Measurements from ENCODE around the gene CTTNBP2NL.
"Not testable (repeated sequence)": the region's sequence is repeated elsewhere in the genome, so short reads cannot be mapped to it uniquely, and the experiment has no call there.

The CTTNBP2NL gene

DNA sequence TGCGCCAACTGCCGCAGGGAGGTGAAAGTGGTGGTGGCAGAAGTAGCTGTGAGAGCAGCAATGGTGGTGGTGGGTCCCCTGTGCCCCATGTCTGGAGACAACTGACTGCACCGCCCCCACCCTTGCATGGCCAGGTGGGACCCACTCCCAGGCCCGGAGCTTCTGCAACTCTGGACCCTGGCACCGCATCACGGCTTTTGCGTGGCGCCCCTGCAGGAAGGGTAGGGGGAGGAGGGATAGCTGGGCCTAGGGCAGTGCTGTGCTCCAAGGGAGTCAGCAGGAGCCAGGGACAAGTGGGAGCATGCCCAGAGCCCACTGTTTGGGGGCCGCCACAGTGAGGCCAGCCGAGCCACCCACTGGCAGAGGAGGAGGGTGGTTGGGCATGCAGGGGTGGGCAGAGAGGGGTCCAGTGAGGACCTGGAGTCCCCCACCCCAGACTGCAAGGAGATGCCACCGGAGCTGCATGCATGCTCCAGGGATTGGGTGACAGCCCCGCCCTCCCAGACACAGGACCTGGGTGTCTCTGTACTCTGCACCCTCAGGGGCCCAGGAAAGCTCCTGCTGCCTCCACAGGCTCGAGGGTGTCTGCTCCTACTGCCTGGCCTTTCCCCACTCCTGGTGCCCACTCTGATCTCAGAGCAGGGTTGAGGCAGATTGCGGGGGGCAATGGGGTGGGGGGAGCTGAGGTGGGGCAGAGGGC, 9.8 kb upstream of the CTTNBP2NL start:
- no peak for DNase-seq (ENCODE audit: low spot score)
- no peak for FAIRE-seq

DNA sequence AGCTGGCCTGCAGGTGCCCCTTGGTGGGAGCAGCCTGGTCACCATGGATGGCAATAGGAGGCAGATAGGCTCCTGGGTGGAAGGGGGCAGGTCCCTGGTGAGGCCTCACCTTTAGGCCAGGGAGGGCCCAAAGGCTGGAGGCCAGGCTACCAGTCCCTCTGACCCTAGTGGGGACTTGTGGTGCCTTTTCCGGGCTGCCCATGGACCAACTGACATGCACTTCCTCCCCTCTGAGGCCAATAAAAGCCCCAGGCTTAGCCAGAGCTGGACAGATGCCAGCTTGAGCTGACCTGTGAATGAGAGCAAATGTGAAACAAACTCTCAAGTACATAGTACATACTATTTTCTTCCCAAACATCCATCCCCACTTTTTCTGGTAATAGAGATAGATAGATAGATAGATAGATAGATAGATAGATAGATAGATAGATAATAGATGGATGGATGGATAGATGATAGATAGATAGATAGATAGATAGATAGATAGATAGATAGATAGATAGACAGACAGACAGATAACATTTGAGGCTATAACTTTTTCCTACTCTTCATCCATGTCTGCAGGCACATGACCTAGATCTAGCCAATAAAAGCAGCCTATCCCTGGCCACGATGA, 9.2 kb upstream of the CTTNBP2NL start:
- FAIRE-seq: no peak
- DNase-seq (ENCODE audit: low spot score): no peak

DNA sequence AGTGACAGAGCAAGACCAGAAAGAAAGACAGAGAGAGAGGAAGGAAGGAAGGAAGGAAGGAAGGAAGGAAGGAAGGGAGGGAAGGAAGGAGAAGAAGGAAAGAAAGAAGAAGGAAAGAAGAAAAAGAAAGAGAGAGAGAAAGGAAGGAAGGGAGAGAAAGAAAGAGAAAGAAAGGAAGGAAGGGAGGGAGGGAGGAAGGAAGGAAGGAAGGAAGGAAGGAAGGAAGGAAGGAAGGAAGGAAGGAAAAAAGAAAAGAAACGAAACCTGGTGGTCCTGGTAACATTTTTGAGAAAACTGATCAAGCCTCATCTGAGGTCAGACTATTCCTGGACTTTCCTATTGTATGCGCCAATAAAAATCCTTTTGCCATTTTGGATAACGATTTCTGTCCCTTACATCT, 8.2 kb upstream of the CTTNBP2NL start:
- DNase-seq (ENCODE audit: low spot score): no peak

DNA sequence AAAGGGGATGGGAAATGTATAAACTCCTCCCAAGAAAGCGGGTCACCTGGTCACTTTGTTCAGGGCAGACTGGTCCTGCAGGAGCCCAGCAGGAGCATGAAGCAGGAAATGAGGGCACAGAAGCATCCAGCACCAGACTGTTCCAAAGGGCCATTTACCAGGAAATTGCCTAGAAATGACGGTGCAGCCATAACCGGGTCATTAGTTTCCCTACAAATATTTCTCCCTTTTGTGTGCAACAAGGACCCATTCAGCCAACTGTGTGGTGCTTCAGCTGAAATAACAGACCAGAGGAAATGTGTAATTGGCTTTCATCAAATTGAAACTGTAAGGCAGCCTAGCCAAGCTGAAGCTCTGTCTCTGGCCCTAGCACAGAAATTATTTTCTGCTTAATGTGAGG, 7.6 kb upstream of the CTTNBP2NL start:
- DNase-seq (ENCODE audit: low spot score) (no peak), FAIRE-seq (no peak)

More for the DNA sequence above, 8.2 kb upstream of the CTTNBP2NL start:
- no peak for FAIRE-seq

DNA sequence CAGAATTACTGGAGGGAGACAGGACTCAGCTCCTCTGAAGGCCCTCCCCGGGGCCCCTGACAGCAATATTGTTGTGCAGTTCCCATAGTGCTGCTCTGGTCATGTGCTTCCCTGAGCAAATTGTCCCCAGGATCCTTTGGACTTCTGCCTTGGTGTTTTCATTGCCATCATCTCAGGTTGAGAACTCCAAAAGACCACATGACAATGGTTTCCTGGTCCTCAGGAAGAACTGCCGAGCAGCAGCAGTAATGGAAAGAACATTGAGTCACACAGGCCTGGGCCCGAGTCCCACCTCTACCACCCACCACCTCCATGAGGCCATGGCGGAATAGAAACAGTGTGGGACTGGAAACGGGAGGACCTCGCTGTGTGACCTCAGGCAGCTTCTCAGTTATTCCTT, 6.3 kb upstream of the CTTNBP2NL start:
- FAIRE-seq: no peak
- DNase-seq (ENCODE audit: low spot score): no peak

DNA sequence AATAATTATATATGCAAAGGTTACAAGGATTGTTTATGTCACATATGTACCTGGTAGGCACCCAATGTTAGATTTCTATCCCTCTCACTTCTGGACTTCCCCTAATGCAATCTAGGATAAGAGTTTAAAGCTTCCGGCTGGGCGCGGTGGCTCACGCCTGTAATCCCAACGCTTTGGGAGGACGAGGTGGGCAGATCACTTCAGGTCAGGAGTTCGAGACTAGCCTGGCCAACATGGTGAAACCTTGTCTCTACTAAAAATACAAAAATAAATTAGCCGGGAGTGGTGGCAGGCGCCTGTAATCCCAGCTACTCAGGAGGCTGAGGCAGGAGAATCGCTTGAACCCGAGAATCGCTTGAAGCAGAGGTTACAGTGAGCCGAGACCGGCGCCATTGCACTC, 5.7 kb upstream of the CTTNBP2NL start:
- DNase-seq (ENCODE audit: low spot score); FAIRE-seq: not testable (repeated sequence)

DNA sequence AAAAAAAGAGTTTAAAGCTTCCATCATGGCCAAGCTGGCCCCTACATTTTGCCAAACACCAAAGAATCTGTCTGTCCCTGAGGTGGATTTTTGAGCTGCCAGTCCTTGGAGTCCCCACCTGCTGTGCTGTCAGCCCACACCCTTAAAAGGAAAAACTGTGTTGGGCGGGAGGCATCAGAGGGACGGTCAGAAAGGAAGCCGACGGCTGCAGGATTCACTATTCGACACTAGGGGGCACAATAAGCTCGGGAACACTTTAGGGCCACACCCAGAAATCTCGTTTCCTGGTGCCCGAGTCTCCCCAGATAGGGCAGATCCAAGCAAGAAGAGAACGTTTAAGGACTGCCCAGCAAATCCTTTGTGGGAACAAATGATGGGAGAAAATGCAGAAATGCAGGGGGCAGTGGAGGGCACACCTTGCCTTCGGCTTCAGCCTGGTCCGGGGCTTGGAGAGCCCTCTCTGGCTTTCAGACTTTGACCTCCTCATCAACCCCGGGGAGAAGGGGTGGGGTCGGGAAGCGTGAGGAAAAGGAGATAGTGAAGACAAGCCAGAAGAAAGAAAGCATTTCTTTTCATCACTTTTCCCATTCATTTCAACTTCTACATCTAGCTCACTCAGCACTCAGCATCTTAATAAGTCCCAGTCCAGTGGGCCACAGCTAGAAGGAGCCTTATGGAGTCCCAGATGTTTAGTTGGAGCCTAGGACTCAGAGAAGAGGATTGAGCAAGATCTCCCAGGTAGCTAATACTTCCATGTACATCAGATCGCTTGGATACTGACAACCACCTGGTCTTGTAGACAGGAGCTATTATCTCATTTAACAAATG, 5.0 kb upstream of the CTTNBP2NL start:
- FAIRE-seq (no peak), DNase-seq (ENCODE audit: low spot score) (peak; percentile 93)

DNA sequence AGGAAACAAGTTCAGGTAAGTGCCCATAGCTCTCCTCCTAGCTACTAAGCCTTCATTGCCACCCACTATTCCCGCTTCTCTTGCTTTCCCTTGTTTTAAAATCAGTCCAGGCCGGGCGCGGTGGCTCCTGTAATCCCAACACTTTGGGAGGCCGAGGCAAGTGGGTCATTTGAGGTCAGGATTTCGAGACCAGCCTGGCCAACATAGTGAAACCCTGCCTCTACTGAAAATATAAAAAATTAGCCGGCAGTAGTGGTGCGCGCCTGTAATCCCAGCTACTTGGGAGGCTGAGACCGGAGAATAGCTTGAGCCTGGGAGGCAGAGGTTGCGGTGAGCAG, 4.4 kb upstream of the CTTNBP2NL start:
- DNase-seq (ENCODE audit: low spot score) (no peak), FAIRE-seq (no peak)

DNA sequence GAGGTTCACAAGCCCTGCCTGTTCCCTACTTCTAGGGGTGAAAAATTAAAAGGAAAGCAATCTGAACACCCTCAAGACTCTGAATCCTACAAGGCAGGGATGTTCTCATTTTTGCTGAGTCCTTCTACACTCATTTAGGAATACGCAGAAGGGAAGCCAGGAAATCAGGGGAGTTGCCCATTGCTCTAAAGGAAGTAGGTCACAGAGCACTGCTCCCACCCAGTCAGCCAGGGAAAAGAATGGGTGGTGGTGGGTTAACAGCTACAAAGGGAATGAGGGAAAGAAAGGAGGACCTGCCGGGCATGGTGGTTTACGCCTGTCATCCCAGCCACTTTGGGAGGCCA, 2.4 kb upstream of the CTTNBP2NL start:
- FAIRE-seq (no peak), DNase-seq (ENCODE audit: low spot score) (no peak)

DNA sequence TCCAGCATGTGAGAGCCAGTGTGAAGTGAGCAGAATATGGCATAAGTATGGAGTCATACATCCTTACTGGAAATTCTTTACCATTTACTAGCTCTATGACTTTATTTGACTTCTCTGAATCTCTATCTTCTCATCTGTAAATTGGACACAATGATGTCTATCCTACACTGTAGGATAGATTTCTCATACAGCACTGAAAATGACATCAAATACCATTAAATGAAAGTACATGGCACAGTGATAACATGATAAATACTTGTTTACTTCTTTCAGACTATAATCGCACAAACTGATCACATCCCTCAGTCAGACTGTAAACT, 1.3 kb upstream of the CTTNBP2NL start:
- DNase-seq (ENCODE audit: low spot score): no peak
- no peak for FAIRE-seq

DNA sequence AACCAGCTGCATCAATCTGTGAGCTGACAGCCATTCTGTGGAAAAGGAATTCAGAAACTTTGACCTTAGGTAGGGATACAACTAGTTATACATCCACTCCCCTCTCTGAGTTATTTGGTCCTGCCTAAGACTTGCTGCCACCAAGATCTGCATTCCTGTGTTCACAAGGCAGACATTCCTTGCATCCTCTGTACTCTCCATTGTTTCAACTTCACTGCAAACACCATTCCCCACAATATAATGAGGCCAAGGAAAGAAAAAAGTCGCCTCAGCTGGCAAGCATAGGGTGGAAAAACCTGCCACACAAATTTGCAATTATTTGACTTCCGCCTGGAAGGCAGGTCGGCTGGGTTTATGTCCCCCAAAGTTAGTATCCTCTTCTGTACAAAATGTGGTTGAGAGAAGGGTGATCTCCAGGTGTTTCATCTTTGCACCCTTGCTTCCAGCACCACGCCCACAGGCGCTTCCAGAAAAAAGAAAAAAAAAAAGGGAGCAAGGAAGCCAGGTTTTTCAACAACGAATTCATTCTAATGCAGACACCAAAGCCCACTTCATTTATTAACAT, 676 bp upstream of the CTTNBP2NL start:
- DNase-seq (ENCODE audit: low spot score) (no peak), FAIRE-seq (no peak)

DNA sequence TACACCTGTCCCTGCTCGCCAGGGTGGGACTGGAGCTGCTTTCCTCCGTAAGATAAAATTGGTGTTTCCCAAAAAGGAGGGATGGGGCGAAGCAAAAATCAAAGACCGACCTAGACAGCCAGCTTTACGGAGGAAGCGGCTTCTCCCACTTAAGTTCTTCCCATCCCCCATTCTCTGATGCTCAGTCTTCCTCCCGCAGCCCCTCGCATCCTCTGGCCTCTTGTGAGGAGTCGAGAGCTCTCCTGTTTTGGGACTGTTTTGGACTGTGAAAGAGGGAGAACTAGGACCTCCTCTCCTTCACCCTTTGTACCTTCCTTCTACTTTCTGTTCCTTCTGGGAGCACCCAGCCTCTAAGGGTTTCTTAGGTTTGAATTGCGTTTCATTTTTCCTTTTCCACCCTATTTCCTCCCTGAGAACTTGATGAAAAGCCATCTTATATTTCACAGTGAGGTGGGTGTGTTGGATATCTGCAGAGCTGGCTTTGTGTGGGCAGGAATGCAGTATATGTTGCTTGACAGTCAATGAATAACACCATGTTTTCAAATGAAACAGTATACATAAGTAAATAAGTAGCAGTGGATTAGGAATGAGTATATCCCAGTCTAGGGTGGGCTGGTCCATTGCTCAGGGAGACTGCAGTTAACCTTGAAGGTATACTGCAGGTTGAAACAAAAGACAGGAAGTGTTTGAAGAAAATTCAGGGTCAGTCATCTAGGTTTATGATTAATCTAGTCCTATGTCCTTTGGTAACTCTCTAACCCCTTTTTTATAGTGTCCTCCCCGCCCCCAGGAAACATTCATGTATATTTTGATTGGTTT, 848 bp downstream of the CTTNBP2NL start:
- FAIRE-seq (no peak), DNase-seq (ENCODE audit: low spot score) (no peak)

DNA sequence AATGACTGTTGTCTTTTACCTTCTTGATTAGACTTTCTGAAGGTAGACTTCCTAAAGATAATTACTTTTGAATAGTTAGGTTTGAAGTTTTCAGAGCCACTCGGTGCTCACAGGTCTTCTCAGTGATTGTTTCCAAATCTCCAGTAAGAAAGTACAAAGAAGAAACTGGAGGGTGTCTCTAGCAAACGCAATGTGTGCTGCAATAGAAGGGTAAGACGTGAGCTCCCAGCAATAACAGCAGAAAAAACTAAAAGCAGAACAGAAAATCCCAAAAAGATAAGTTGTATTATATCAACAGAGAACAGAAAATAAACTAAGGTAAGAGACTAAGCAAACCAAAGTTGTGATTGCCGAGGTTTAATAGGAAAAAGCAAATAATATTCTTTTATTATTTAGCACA, 1.8 kb downstream of the CTTNBP2NL start:
- no peak for DNase-seq (ENCODE audit: low spot score)
- FAIRE-seq: no peak

DNA sequence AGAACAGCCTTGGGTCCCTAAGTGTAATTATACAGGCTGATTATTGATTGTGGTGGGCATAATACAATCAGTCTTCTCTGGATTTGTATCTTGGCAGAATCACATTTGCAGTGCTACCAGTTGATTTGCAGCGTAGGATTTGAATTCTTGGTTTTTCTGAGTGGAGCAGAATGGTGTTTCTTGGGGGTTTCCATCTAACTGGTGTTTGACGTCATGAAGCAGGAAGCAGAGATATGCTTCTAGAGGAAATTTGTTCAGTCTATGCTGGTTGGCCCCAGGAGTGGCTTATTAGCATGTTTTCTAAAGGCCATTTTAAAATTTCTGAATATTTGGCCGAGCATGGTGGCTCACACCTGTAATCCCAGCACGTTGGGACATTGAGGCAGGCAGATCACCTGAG, 3.4 kb downstream of the CTTNBP2NL start:
- no peak for DNase-seq (ENCODE audit: low spot score)
- no peak for FAIRE-seq

DNA sequence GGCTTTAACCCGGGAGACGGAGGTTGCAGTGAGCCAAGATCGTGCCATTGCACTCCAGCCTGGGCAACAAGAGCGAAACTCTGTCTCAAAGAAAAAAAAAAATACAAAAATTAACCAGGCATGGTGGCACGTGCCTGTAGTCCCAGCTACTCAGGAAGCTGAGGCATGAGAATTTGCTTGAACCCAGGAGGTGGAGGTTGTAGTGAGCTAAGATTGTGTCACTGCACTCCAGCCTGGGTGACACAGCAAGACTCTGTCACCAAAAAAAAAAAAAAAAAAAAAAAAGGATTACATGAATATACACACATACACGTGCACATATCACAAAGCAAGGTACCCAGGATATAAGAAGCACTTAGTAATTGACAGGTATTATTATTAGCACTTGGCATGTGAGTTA, 4.7 kb downstream of the CTTNBP2NL start:
- not testable (repeated sequence) for DNase-seq (ENCODE audit: low spot score); FAIRE-seq

DNA sequence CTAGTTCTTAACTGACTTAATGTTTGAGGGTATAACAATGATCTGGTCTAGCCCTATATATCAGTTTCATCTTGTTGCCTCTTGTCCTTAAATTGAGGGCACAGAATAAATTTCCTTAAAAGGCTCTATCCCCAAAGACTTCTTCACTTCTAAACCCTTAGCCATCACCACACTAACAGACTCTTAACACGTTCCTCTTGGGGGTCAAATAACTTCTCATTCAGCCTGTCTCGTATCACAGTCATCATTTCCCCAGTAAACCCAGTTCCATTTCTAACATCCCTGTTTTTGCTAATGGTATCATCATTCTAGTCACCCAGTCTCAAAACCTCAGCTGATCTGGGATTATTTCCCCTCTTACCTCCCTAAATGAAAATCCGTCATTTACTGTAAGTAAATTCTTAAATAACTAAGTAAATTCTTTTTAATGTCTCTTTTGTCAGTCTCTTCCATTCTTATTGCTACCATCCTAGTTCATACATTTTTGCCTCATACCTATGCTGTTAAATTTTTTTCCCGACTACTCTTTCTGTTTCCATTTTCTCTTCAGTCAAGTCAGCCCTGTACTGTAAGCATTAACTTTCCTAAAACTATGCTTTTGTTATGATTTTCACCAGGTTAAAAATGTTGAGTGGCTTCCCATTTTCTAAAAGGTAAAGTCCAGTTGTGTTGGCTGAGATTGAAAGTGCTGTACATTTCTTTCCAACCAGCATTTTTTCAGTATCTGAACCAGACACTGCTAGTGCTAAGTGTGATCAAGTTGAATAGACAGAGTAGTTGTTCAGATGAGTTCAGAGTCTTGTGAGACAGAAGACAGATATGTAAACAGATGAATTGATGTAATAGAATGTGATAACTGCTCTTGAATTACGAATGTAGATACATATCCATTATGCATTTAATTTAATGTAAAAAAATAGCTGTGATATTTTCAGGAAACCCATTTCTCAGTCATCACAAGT, 6.9 kb downstream of the CTTNBP2NL start:
- no peak for DNase-seq (ENCODE audit: low spot score)

DNA sequence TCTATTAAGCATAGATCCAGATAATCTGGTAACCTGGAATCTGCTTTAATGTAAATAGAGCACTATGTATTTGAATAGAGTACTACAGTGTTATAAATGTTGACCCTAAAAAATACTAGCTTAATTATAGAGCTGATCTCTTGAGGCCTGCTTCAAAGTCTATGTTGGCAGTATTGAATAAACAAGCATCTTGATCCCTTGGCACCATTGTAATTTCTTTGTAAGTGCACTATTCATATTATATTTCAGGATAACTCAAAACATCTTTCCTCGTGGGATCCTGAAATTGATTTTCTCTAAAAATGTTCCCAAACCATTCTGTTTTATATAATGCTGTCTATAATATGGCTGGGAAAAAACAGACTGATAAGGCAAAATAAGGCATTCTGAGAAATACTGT, 10.8 kb downstream of the CTTNBP2NL start:
- DNase-seq (ENCODE audit: low spot score) (no peak), FAIRE-seq (no peak)

More for the DNA sequence above, 6.9 kb downstream of the CTTNBP2NL start:
- FAIRE-seq: no peak

DNA sequence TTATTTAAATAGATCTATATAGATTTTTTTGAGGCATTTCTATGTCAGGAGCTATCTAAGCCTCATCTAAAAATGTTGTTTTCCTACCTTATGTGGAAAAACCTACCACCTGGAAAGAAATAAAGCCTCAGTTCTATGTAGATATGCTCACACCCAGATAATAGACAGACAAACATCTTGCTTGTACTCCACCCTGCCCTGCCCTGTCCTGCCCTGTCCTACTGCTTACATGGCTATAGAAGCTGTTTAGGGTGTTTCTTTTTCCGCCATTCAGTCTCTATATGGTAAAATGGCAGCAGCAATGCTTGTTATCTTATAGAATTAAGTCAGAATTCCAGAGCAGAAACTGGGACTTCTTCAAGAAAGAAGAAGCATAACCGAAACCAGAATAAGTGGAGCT, 13.4 kb downstream of the CTTNBP2NL start:
- FAIRE-seq: no peak
- DNase-seq (ENCODE audit: low spot score): no peak

DNA sequence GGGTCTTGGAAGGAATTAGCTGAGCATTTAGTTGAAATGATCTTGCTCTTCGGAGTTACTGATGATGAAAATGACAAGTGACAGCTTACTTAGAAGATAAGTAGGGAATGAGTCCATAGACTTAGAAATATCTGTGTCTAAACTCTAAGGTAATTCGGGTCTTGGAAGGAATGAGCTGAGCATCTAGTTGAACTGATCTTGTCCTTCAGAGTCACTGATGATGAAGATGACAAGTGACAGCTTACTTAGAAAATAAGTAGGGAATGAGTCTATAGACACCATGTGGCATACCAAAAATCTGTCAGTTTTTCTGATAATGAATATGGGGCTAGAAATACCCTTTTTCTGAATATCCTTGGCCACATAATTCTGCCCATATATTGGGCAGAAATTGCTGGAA, 14.7 kb downstream of the CTTNBP2NL start:
- no peak for FAIRE-seq
- DNase-seq (ENCODE audit: low spot score): no peak

DNA sequence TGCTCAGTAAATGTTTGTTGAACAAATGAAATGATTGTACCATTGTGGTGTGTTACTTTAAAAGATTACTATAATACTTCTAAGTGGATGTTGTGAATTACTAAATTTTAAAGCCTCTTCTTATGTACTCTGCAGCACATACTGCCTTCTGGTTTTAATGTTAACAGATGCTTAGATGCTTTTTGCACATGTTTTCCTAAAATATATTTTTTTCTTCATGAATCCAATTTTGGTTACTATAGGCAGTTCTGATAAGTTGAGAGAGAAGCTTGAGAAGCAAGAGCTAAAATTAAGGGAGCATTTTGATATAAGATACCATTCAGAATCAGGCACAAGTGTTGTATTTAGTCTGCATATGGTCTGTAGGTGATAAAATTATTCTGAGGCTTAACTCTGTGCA, 21.3 kb downstream of the CTTNBP2NL start:
- no peak for FAIRE-seq
- DNase-seq (ENCODE audit: low spot score): no peak
